Measurements from ENCODE around the gene LRRC36.

DNA sequence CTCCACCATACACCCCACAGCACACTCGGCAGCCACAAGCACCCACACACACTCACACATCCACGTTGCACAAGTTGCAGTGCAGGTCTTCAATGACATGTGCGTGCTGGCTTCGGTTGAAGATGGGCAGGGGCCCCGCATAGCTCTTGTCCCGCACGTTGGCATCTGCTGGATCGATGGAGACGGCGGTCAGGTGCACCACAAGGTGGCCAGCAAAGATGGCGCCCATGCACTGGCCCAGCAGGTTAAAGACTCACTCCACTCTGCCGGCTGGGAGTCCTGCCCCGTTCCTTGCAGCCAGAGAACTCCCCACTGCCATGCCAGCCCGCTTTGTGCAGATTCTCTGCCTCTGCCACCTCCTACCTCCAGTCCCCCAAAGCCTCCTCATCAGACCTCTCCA lies 74.3 kb downstream of the LRRC36 start:
- TF ChIP-seq, protein P1, sequence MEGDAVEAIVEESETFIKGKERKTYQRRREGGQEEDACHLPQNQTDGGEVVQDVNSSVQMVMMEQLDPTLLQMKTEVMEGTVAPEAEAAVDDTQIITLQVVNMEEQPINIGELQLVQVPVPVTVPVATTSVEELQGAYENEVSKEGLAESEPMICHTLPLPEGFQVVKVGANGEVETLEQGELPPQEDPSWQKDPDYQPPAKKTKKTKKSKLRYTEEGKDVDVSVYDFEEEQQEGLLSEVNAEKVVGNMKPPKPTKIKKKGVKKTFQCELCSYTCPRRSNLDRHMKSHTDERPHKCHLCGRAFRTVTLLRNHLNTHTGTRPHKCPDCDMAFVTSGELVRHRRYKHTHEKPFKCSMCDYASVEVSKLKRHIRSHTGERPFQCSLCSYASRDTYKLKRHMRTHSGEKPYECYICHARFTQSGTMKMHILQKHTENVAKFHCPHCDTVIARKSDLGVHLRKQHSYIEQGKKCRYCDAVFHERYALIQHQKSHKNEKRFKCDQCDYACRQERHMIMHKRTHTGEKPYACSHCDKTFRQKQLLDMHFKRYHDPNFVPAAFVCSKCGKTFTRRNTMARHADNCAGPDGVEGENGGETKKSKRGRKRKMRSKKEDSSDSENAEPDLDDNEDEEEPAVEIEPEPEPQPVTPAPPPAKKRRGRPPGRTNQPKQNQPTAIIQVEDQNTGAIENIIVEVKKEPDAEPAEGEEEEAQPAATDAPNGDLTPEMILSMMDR (IDR thresholded peaks at IDR 0.05 in 4 of 5, conservative IDR thresholded peaks at IDR 0.05 in 1 of 5), result no peak
- no peak for TF ChIP-seq POLR2A (IDR thresholded peaks at IDR 0.05)
